IPS-15b (cell line): ENCODE data around the gene SH3BP5L.

ENCODE experiments used
- H3K27me3 ChIP-seq: one replicate; pipeline ENCODE4 v1.6.1; 2013; ENCODE audit warnings: low read length; ENCODE audit not compliant: control insufficient read depth, insufficient read depth
- H3K36me3 ChIP-seq: one replicate; pipeline ENCODE4 v1.6.1; 2013; ENCODE audit warnings: low read length; ENCODE audit not compliant: control insufficient read depth, insufficient read depth
- H3K4me1 ChIP-seq: one replicate; pipeline ENCODE4 v1.6.1; 2013; ENCODE audit warnings: mild to moderate bottlenecking, low read length; ENCODE audit not compliant: control insufficient read depth, insufficient read depth
- H3K4me3 ChIP-seq: one replicate; pipeline ENCODE4 v1.5.1; 2013; ENCODE audit warnings: low read depth, low read length
- H3K9ac ChIP-seq: one replicate; pipeline ENCODE4 v1.6.1; 2013; ENCODE audit warnings: low read depth, mild to moderate bottlenecking, low read length
- H3K9me3 ChIP-seq: one replicate; pipeline ENCODE4 v1.6.1; 2013; ENCODE audit warnings: mild to moderate bottlenecking, low read length; ENCODE audit not compliant: control insufficient read depth, insufficient read depth

Gene SH3BP5L

DNA sequence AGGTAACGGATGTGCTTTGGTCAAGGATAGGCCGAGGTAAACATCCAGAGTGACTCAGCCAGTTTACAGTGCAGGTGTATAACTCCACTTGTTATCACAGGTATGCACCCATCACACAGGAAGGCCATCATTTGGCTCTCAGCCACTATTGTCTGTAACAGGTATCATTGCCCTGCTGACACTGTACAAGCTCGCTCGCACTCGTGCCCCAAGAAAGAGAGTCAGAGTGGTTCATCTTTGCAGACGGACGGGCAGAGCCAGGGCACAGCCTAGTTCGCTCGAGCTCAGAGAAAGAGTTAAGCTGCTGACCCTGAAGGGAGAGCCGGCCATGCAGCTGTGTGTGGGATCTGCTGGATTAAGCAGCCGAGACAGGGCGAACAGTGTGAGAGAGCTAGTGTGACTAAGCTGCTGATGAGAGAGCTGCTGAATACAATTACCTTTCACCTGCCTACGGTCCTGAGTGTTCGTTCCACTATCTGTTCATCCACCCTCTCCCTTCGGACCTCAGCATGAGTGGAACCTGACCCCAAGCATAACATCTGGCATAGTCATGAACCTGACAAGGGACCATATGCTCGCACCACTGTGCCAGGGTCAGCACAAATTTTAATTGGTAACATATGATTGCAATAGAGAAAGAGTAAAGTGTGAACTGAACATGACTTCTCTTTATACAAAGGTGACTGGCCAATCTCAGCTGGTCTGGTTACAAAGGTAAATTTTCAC lies 43.1 kb downstream of the SH3BP5L start:
- H3K9me3 ChIP-seq: no peaks in the 10 kb centered on the region
- no peaks in the 10 kb centered on the region for H3K36me3 ChIP-seq
- H3K9ac ChIP-seq: no peak overlapping the region
- no peaks in the 10 kb centered on the region for H3K4me1 ChIP-seq
- H3K27me3 ChIP-seq: no peaks in the 10 kb centered on the region
- no peak overlapping the region for H3K4me3 ChIP-seq

DNA sequence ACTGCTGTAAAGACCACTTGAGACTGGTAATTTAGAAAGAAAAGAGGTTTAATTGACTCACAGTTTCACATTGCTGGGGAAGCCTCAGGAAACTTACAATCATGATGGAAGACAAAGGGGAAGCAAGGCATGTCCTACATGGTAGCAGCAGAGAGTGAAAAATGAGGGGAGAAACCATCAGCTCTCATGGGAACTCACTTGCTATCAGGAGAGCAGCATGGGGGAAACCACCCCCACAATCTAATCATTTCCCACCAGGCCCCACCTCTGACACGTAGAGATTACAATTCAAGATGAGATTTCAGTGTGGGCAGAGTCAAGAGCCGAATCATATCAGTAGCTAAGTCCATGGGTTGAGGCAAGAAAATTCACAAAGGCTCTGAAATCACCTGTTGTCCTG lies 46.4 kb downstream of the SH3BP5L start:
- H3K9ac ChIP-seq: no peak overlapping the region
- no peak overlapping the region for H3K4me3 ChIP-seq
- H3K9me3 ChIP-seq: no peaks in the 10 kb centered on the region
- H3K36me3 ChIP-seq: no peaks in the 10 kb centered on the region
- no peaks in the 10 kb centered on the region for H3K4me1 ChIP-seq
- H3K27me3 ChIP-seq: no peaks in the 10 kb centered on the region

- Histone ChIP-seq H3K4me3 (no peak overlapping the region), H3K4me1 (no peaks in the 10 kb centered on the region), H3K9ac (no peak overlapping the region), H3K9me3 (no peaks in the 10 kb centered on the region), H3K36me3 (no peaks in the 10 kb centered on the region), H3K27me3 (no peaks in the 10 kb centered on the region)
Measured at GRCh38 chr1:248778906-248779305, 46.8 kb downstream of the SH3BP5L start.

GRCh38 chr1:248776991-248777390 lies 48.7 kb downstream of the SH3BP5L start:
- Histone ChIP-seq H3K27me3 (no peaks in the 10 kb centered on the region), H3K4me3 (no peak overlapping the region), H3K4me1 (no peaks in the 10 kb centered on the region), H3K9me3 (no peaks in the 10 kb centered on the region), H3K36me3 (no peaks in the 10 kb centered on the region), H3K9ac (no peak overlapping the region)

GRCh38 chr1:248775441-248775840 lies 50.3 kb downstream of the SH3BP5L start:
- Histone ChIP-seq H3K4me1 (no peaks in the 10 kb centered on the region), H3K9me3 (no peaks in the 10 kb centered on the region), H3K27me3 (no peaks in the 10 kb centered on the region), H3K36me3 (no peaks in the 10 kb centered on the region), H3K9ac (no peak overlapping the region), H3K4me3 (no peak overlapping the region)
